Neural progenitor cell (in vitro differentiated cells): ENCODE results near the gene ACBD3.
A peak's percentile ranks its signal among the peaks of the same experiment; 100 is the strongest.

ENCODE experiments used
- CTCF ChIP-seq: fragments of 200-600 bp; sonication (generic); IDR thresholded peaks from 2 replicates; pipeline ENCODE4 v1.5.1; 2017; ENCODE audit warnings: antibody characterized with exemption, mild to moderate bottlenecking
- EZH2 ChIP-seq: fragments of 200-600 bp; sonication (generic); IDR thresholded peaks from 2 replicates; pipeline ENCODE4 v1.6.1; 2017; ENCODE audit warnings: antibody characterized with exemption, mild to moderate bottlenecking, moderate library complexity
- EZH2phosphoT487 ChIP-seq: fragments of 200-600 bp; sonication (generic); IDR thresholded peaks from 2 replicates; pipeline ENCODE4 v1.6.1; 2017; ENCODE audit warnings: antibody characterized with exemption

DNA sequence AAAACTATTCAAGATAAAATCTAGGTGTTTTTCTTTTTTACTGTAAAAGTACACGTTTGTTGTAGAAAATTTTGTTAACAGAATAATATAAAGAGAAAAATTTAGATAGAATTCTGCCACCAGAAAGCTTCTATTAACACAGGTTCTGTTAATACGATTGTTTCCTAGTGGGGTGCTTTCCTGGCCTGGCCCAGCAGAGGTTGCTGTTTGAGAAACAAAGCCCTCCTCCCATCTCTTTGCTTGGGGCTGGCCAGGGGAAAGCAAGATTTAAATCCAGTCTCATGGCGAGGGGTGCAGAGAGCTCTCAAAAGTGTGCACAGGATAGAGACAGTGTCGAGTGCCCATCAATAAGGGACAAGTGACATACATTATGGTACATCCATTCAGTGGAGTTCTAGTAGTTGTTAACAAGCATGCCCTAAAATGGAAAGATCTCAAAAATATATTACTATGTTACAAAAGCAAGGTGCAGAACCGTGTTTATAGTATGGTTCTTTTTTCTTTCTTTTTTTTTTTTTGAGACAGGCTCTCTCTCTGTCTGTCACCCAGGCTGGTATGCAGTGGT, 14.6 kb upstream of the ACBD3 start:
- TF ChIP-seq CTCF: peak; percentile 56
- TF ChIP-seq EZH2: no peak
- no peak for TF ChIP-seq EZH2phosphoT487
